Measurements from ENCODE around the gene IER2.

Gene IER2, protein sequence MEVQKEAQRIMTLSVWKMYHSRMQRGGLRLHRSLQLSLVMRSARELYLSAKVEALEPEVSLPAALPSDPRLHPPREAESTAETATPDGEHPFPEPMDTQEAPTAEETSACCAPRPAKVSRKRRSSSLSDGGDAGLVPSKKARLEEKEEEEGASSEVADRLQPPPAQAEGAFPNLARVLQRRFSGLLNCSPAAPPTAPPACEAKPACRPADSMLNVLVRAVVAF

GRCh38 chr19:13150187-13150930, at the start of gene IER2, which contains the start of gene STX10:
TSS of gene IER2 (plus strand) at chr19:13150411. CDS start at chr19:13153187, 2,776 bp downstream.
TSS of gene STX10 (minus strand) at chr19:13150375. CDS start at chr19:13150173, 202 bp downstream.
- peak; percentile 84 for DNase-seq

DNA sequence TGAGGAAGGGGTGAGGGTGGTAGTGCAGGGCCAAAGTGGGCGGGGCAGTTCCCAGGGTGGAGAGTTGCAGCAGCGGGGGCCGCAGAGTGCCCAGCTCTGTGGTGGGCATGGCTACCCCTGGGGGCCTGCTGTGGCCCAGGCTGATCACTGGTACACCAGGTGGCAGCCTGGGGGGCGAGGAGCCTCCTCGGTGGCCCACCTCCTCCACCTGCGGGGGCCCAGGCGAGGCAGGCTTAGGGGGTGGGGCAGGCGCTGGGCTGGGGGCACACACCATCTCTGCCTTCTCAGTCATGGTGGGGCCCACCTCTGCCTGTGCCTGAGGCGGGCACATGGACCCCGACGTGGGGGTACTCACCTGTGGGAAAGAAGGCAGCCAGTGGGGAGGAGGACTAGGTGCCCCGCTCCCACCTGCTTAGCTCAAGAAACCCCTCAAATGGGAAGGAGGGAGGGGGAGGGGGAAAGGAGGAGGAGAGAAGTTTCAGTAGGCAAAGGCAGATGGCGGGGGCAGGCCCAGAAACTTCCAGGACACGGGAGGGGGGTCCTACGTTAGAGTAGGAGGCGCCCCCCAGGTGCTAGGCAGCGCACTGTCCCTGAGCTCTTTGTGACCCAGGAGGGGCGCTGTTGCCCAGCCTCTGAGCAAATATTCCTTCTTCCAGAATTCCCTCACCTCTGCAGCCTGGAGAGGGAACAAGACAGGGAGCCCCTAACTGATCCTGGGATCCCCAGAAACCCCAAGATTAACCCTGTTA, 49.2 kb upstream of the IER2 start:
- DNase-seq, result no peak

DNA sequence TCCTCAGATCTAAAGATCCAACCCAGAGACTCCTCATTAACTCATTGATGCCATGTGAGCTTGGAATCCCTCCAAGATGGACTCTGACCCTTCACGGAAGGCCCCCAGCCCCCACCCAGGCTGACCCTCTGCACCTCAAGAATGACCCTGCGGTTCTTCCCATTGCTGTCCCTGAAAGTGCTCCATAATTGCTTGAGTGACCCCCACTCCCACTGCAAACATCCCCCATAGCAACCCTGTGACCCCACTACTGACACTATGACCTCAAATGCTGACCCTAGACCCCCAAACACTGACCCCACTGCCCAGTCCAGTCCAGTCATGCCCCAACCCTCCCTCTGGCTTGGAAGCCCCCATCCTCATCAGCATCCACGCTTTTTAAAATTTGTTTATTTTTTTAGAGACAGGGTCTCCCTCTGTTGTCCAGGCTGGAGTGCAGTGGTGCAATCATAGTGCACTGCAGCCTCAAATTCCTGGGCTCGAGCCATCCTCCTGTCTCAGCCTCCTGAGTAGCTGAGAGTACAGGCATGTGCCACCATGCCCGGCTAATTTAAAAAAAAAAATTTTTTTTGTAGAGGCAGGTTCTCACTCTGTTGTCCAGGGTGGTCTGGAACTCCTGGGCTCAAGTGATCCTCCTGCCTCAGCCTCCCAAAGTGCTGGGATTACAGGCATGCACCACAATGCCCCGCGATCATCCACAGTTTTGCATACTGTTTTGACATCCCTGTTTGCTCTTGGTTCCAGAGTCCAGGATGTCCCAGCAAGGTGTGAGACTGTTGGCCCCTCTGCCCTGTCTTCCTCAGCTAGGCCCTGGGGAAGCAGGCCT, 48.4 kb upstream of the IER2 start:
- no peak for DNase-seq

GRCh38 chr19:13102416-13102665, 47.9 kb upstream of the IER2 start:
- DNase-seq, result no peak

GRCh38 chr19:13102666-13103580, 47.3 kb upstream of the IER2 start, which contains the start of gene LYL1:
TSS of gene LYL1 (minus strand) at chr19:13102858. CDS start at chr19:13101171, 1,687 bp downstream.
- no peak for DNase-seq

GRCh38 chr19:13103581-13104359, 46.4 kb upstream of the IER2 start:
- DNase-seq, result no peak

GRCh38 chr19:13104360-13104847, 45.8 kb upstream of the IER2 start:
- DNase-seq, result no peak

GRCh38 chr19:13104848-13105711, 45.1 kb upstream of the IER2 start:
- DNase-seq, result no peak

GRCh38 chr19:13109361-13110098, 40.7 kb upstream of the IER2 start:
- no peak for DNase-seq

GRCh38 chr19:13110099-13110610, 40.1 kb upstream of the IER2 start:
- DNase-seq, result no peak

- no peak for DNase-seq
Observed at GRCh38 chr19:13112555-13112954, 37.7 kb upstream of the IER2 start.

DNA sequence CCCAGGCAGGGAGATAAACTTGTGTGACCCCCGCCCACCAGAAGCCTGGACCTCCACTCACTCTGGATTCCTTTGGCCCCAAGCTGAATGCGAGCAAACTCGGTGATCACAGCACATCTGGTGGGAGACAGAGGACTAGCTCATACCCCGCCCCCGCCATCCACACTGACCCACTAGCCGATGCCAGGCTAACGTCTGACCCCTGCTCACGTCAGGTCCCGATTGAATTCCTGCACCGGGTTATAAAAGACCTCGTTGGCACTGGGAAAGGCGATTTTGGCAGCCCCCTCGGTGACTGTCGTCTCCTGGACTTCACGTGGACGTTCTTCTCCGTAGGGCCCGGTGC, 34.3 kb upstream of the IER2 start:
- no peak for DNase-seq

GRCh38 chr19:13116282-13117175, 33.7 kb upstream of the IER2 start, which contains the start of gene TRMT1:
TSS of gene TRMT1 (minus strand) at chr19:13116740. CDS start at chr19:13116399, 341 bp downstream.
- DNase-seq, result peak; percentile 94

- DNase-seq, result no peak
Observed at GRCh38 chr19:13117176-13117771, 32.9 kb upstream of the IER2 start.

- peak; percentile 92 for DNase-seq
Observed at GRCh38 chr19:13117772-13118423, 32.3 kb upstream of the IER2 start, which contains the start of gene NACC1. TSS of gene NACC1 (plus strand) at chr19:13118264. CDS start at chr19:13135208, 16,944 bp downstream.

- DNase-seq, result peak; percentile 38
Observed at GRCh38 chr19:13118424-13119193, 31.6 kb upstream of the IER2 start.

Measured in NCI-H2171 (cell line).